GM18520 (cell line): ENCODE data around the gene OTUD7B.

Experiments
- ATAC-seq: cut with Tn5 transposase; IDR thresholded peaks from one replicate; pipeline ENCODE4 v1.9.1; 2021; ENCODE audit not compliant: unreplicated experiment

OTUD7B gene

GRCh38 chr1:149923626-149924025 is 86.9 kb downstream of the OTUD7B start:
- no peak for ATAC-seq

- no peak for ATAC-seq
These were observed 92.9 kb downstream of the OTUD7B start, which contains the start of gene SV2A for GRCh38 chr1:149917571-149918144. TSS of gene SV2A (minus strand) at chr1:149917844. CDS start at chr1:149913840, 4,004 bp downstream.

- ATAC-seq: no peak
These were observed 93.7 kb downstream of the OTUD7B start for GRCh38 chr1:149916898-149917252.

GRCh38 chr1:149916193-149916897 is 94.2 kb downstream of the OTUD7B start:
- ATAC-seq: no peak

- no peak for ATAC-seq
These were observed 94.9 kb downstream of the OTUD7B start for GRCh38 chr1:149915429-149916192.

GRCh38 chr1:149914545-149914944 is 96.0 kb downstream of the OTUD7B start:
- no peak for ATAC-seq

GRCh38 chr1:149906570-149907075 is 103.9 kb downstream of the OTUD7B start:
- no peak for ATAC-seq

- no peak for ATAC-seq
These were observed 106.6 kb downstream of the OTUD7B start for GRCh38 chr1:149903836-149904491.

- ATAC-seq: peak; percentile 85
These were observed 110.9 kb downstream of the OTUD7B start, which contains the start of gene BOLA1 for GRCh38 chr1:149899460-149900284. TSS of gene BOLA1 (plus strand) at chr1:149899568. CDS start at chr1:149900060, 492 bp downstream.

GRCh38 chr1:149896575-149896974 is 114.0 kb downstream of the OTUD7B start:
- no peak for ATAC-seq

GRCh38 chr1:149888999-149889289 is 121.6 kb downstream of the OTUD7B start:
- no peak for ATAC-seq

- ATAC-seq: no peak
These were observed 122.1 kb downstream of the OTUD7B start for GRCh38 chr1:149888247-149888998.
